Loucy (cell line): ENCODE results near the gene TMEM190.

Source experiments
- EZH2phosphoT487 ChIP-seq: fragments of 200-600 bp; IDR thresholded peaks from 2 replicates; pipeline ENCODE4 v1.6.1; 2018; ENCODE audit warnings: antibody characterized with exemption, mild to moderate bottlenecking, moderate library complexity, borderline replicate concordance
- TF ChIP-seq, protein P1 (sequence below): fragments of 200-600 bp; sonication (generic); conservative IDR thresholded peaks from 2 replicates; pipeline ENCODE4 v1.5.1; 2014; ENCODE audit warnings: mild to moderate bottlenecking, antibody characterized with exemption, low read length

DNA sequence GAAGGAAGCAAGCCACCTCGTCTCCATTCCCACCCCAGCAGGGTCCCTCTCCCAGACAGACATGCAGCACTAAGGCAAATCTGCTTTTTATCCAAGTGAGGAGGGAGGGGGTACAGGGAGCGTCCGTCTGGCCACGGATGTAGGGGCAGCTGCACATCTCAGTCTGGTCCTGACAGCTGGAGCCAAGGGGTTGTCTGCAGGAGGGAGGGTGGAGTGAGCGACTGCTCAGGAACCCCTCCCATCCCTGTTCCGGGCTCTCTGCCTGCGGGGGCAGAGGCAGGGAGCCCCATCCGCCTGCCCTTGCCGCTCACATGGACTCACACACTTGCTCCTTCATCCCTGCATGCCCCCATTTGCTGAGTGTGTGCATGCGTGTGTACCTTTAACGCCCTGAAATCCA lies 2.5 kb downstream of the TMEM190 start:
- TF ChIP-seq, protein P1, sequence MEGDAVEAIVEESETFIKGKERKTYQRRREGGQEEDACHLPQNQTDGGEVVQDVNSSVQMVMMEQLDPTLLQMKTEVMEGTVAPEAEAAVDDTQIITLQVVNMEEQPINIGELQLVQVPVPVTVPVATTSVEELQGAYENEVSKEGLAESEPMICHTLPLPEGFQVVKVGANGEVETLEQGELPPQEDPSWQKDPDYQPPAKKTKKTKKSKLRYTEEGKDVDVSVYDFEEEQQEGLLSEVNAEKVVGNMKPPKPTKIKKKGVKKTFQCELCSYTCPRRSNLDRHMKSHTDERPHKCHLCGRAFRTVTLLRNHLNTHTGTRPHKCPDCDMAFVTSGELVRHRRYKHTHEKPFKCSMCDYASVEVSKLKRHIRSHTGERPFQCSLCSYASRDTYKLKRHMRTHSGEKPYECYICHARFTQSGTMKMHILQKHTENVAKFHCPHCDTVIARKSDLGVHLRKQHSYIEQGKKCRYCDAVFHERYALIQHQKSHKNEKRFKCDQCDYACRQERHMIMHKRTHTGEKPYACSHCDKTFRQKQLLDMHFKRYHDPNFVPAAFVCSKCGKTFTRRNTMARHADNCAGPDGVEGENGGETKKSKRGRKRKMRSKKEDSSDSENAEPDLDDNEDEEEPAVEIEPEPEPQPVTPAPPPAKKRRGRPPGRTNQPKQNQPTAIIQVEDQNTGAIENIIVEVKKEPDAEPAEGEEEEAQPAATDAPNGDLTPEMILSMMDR = no peak
- TF ChIP-seq EZH2phosphoT487 = no peak
